IMR-90 (cell line): Measurements from ENCODE around the gene ADAMTS17. TPM values are rescaled to one million over a fixed set of nuclear protein-coding genes. Genes with fewer than 3 reads are reported as not detected.
"Not testable (repeated sequence)": the region's sequence is repeated elsewhere in the genome, so short reads cannot be mapped to it uniquely, and the experiment has no call there.

Source experiments
- ATAC-seq: fragments of 200-7000 bp; cut with Tn5 transposase; 2 replicates; pipeline ENCODE4 v1.9.1; 2020; ENCODE audit warnings: low read depth, mild to moderate bottlenecking, moderate library complexity
- BruUV-seq: library from RNA; stranded (reverse); fragments of 400-500 nt; replicated peaks from 2 replicates; lab custom pipeline; 2021; lab: Mats Ljungman, UMichigan
- CTCF ChIA-PET: fragments of 300-600 bp; formaldehyde crosslinking; extraction: SDS; loops from one replicate; lab custom pipeline; 2021; ENCODE audit warnings: antibody characterized with exemption; lab: Yijun Ruan, JAX
- POLR2A ChIA-PET: fragments of 300-600 bp; sonication (Branson Sonifier 250); formaldehyde crosslinking; loops from one replicate; lab custom pipeline; 2022; ENCODE audit warnings: antibody characterized with exemption; ENCODE audit not compliant: unreplicated experiment; lab: Charles Lee
- DNase-seq: peaks from one replicate; pipeline ENCODE4 v3.0.0; 2013
- H2AFZ ChIP-seq: replicated peaks from 2 replicates; pipeline ENCODE3; 2013; ENCODE audit warnings: low read length, mild to moderate bottlenecking; ENCODE audit not compliant: poor library complexity
- H2AK5ac ChIP-seq: 2 replicates; pipeline ENCODE4 v1.6.1; 2013; ENCODE audit warnings: low read depth, low read length, inconsistent platforms
- H2AK9ac ChIP-seq: replicated peaks from 2 replicates; pipeline ENCODE3; 2013; ENCODE audit warnings: mild to moderate bottlenecking, low read depth, low read length, moderate library complexity; ENCODE audit not compliant: poor library complexity
- H2BK120ac ChIP-seq: 2 replicates; pipeline ENCODE4 v1.6.1; 2013; ENCODE audit warnings: low read depth, low read length, inconsistent platforms
- H2BK15ac ChIP-seq: 3 replicates; pipeline ENCODE4 v1.6.1; 2013; ENCODE audit warnings: low read depth, low read length, inconsistent platforms
- H2BK20ac ChIP-seq: 2 replicates; pipeline ENCODE4 v1.6.1; 2013; ENCODE audit warnings: low read depth, mild to moderate bottlenecking, inconsistent platforms, low read length, moderate library complexity
- H2BK5ac ChIP-seq: 2 replicates; pipeline ENCODE4 v1.6.1; 2013; ENCODE audit warnings: mild to moderate bottlenecking, low read depth, low read length, inconsistent platforms; ENCODE audit not compliant: poor library complexity, severe bottlenecking
- H3K14ac ChIP-seq: replicated peaks from 2 replicates; pipeline ENCODE4 v1.6.1; 2013; ENCODE audit warnings: low read depth, low read length, inconsistent platforms
- H3K18ac ChIP-seq: 2 replicates; pipeline ENCODE4 v1.6.1; 2013; ENCODE audit warnings: low read depth, low read length, control low read depth
- H3K23ac ChIP-seq: 2 replicates; pipeline ENCODE4 v1.6.1; 2013; ENCODE audit warnings: low read depth, low read length, inconsistent platforms
- H3K27ac ChIP-seq: 2 replicates; pipeline ENCODE4 v1.5.1; 2013; ENCODE audit warnings: mild to moderate bottlenecking, control low read depth, low read length; ENCODE audit not compliant: insufficient read depth
- H3K27me3 ChIP-seq: 2 replicates; pipeline ENCODE4 v1.6.1; 2013; ENCODE audit warnings: low read length; ENCODE audit not compliant: control insufficient read depth, insufficient read depth
- H3K36me3 ChIP-seq: 2 replicates; pipeline ENCODE4 v1.6.1; 2013; ENCODE audit warnings: low read length, mixed read lengths; ENCODE audit not compliant: control insufficient read depth, insufficient read depth
- H3K4ac ChIP-seq: 2 replicates; pipeline ENCODE4 v1.6.1; 2013; ENCODE audit warnings: low read depth, low read length, inconsistent platforms
- H3K4me1 ChIP-seq: 2 replicates; pipeline ENCODE4 v1.6.1; 2013; ENCODE audit warnings: low read length, mixed read lengths; ENCODE audit not compliant: control insufficient read depth, insufficient read depth
- H3K4me2 ChIP-seq: 2 replicates; pipeline ENCODE4 v1.6.1; 2013; ENCODE audit warnings: low read depth, mild to moderate bottlenecking, control low read depth, low read length, moderate library complexity
- H3K4me3 ChIP-seq: 2 replicates; pipeline ENCODE4 v1.5.1; 2013; ENCODE audit warnings: low read depth, mild to moderate bottlenecking, control low read depth, low read length, moderate library complexity; ENCODE audit not compliant: insufficient read depth
- H3K56ac ChIP-seq: 2 replicates; pipeline ENCODE4 v1.6.1; 2013; ENCODE audit warnings: low read length, inconsistent platforms; ENCODE audit not compliant: insufficient read depth; ENCODE audit errors: extremely low read depth
- H3K79me1 ChIP-seq, 2 experiments: 2 replicates each; pipeline ENCODE4 v1.6.1; 2013; ENCODE audit warnings: low read length in 2 of 2, inconsistent platforms in 1 of 2, low read depth in 1 of 2
- H3K9ac ChIP-seq: 2 replicates; pipeline ENCODE4 v1.6.1; 2013; ENCODE audit warnings: low read depth, low read length, control low read depth
- H3K9me1 ChIP-seq: 2 replicates; pipeline ENCODE4 v1.6.1; 2013; ENCODE audit warnings: low read length, inconsistent platforms; ENCODE audit not compliant: insufficient read depth
- H3K9me3 ChIP-seq: 2 replicates; pipeline ENCODE4 v1.6.1; 2013; ENCODE audit warnings: low read length; ENCODE audit not compliant: control insufficient read depth, insufficient read depth
- H4K20me1 ChIP-seq: 2 replicates; pipeline ENCODE4 v1.6.1; 2013; ENCODE audit warnings: low read length, inconsistent platforms; ENCODE audit not compliant: insufficient read depth
- H4K5ac ChIP-seq: 2 replicates; pipeline ENCODE4 v1.6.1; 2013; ENCODE audit warnings: mild to moderate bottlenecking, low read depth, low read length, control low read depth
- H4K8ac ChIP-seq, 2 experiments: 2 replicates each; pipeline ENCODE4 v1.6.1; 2013; ENCODE audit warnings: low read depth in 2 of 2, low read length in 2 of 2, control low read depth in 1 of 2, inconsistent platforms in 1 of 2
- H4K91ac ChIP-seq: 2 replicates; pipeline ENCODE4 v1.6.1; 2013; ENCODE audit warnings: low read depth, low read length, inconsistent platforms; ENCODE audit not compliant: insufficient read depth
- BHLHE40 ChIP-seq: fragments of 150-350 bp; IDR thresholded peaks from 2 replicates; pipeline ENCODE4 v1.6.1; 2016; ENCODE audit warnings: mild to moderate bottlenecking, low read depth, low read length
- CHD1 ChIP-seq: IDR thresholded peaks from 2 replicates; pipeline ENCODE4 v1.6.1; 2012; ENCODE audit warnings: low read depth, low read length, improper control_type of control experiment
- FOS ChIP-seq: fragments of 150-350 bp; IDR thresholded peaks from 2 replicates; pipeline ENCODE4 v1.6.1; 2016; ENCODE audit warnings: low read depth, low read length
- MAFK ChIP-seq: IDR thresholded peaks from 2 replicates; pipeline ENCODE4 v1.6.1; 2012; ENCODE audit warnings: low read depth, low read length, improper control_type of control experiment
- MAZ ChIP-seq: IDR thresholded peaks from 2 replicates; pipeline ENCODE4 v1.6.1; 2012; ENCODE audit warnings: low read depth, mild to moderate bottlenecking, low read length, improper control_type of control experiment, moderate library complexity, borderline replicate concordance
- NFE2L2 ChIP-seq: fragments of 150-350 bp; IDR thresholded peaks from 2 replicates; pipeline ENCODE4 v1.6.1; 2016; ENCODE audit warnings: low read depth, mild to moderate bottlenecking, low read length
- POLR2A ChIP-seq: IDR thresholded peaks from 2 replicates; pipeline ENCODE4 v1.6.1; 2012; ENCODE audit warnings: mild to moderate bottlenecking, low read depth, low read length
- RCOR1 ChIP-seq: IDR thresholded peaks from 2 replicates; pipeline ENCODE4 v1.6.1; 2012; ENCODE audit warnings: mild to moderate bottlenecking, low read length, improper control_type of control experiment; ENCODE audit not compliant: insufficient replicate concordance
- WGBS, 2 experiments: methylation state at CpG; one replicate each; pipeline versions ENCODE4 v1.1.5 to v1.1.7; 2013; ENCODE audit warnings: missing lambda C conversion rate in 2 of 2; ENCODE audit not compliant: insufficient read length in 1 of 2; ENCODE audit errors: extremely low coverage in 2 of 2; 5-methylcytosine and 5-hydroxymethylcytosine counted together
- dilution Hi-C: fragments of 300-500 bp; cut with HindIII; formaldehyde crosslinking; loops from one replicate; pipeline ENCODE4 v1.14.3; 2018; ENCODE audit warnings: low sequenced_read_pairs; ENCODE audit not compliant: unreplicated experiment
- in situ Hi-C: fragments of 300-500 bp; cut with MboI; formaldehyde crosslinking; loops from 3 replicates; pipeline ENCODE4 v1.14.3; 2019; ENCODE audit warnings: low sequenced_read_pairs, inconsistent platforms, mixed read lengths
- intact Hi-C: fragments of 100-400 bp; cut with micrococcal nuclease; formaldehyde crosslinking; loops from 2 replicates; pipeline ENCODE4 v1.10.0; 2022
- polyA plus RNA-seq, 3 experiments: library from polyadenylated mRNA; depleted of rRNA; stranded (reverse); fragments of >200 nt; gene quantifications; 2 replicates each; pipeline ENCODE4 v1.2.3, GENCODE V29; 2012; ENCODE audit warnings: low replicate concordance in 1 of 3
- total RNA-seq: library from RNA; depleted of rRNA; stranded (reverse); fragments of >200 nt; gene quantifications from 2 replicates; pipeline ENCODE4 v1.2.3, GENCODE V29; 2012
- TF ChIP-seq, protein P1 (sequence below): fragments of 150-350 bp; IDR thresholded peaks from 2 replicates; pipeline ENCODE4 v1.6.1; 2016; ENCODE audit warnings: low read depth, mild to moderate bottlenecking, low read length, moderate library complexity, borderline replicate concordance

ADAMTS17 gene
- total and polyA plus RNA-seq, 2 of the 4 experiments (the other 2 are of a cell fraction) = 0.03 TPM; not detected in 1

DNA sequence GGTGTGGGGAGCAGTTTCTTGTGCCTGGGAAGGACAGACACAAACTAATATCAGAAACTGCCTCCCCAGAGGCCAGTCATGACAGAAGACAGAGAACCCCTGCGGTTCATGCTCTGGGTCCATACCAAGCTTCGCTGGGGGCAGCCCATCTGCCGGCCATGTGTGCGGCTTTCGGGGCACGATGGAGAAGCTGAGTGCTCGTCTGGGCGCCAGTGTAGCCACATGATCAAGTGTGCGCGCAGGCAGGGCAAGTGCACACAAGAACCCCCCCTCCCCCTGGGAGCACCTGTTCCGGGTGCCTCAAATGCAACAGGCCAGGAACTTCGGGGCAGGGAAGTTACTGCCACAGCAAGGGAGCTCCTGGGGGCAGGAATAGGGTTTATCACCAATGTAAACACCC is 1.8 kb downstream of the ADAMTS17 start:
- no TSS peak for BruUV-seq
- DNase-seq (no peak), ATAC-seq (no peak)
- no peak overlapping the region for H4K91ac ChIP-seq
- H2AFZ ChIP-seq = no peak overlapping the region
- H3K4me2 ChIP-seq = no peak overlapping the region
- ChIA-PET CTCF (no interaction called here), POLR2A (no interaction called here)
- no peak overlapping the region for H3K56ac ChIP-seq
- TF ChIP-seq, protein P1, sequence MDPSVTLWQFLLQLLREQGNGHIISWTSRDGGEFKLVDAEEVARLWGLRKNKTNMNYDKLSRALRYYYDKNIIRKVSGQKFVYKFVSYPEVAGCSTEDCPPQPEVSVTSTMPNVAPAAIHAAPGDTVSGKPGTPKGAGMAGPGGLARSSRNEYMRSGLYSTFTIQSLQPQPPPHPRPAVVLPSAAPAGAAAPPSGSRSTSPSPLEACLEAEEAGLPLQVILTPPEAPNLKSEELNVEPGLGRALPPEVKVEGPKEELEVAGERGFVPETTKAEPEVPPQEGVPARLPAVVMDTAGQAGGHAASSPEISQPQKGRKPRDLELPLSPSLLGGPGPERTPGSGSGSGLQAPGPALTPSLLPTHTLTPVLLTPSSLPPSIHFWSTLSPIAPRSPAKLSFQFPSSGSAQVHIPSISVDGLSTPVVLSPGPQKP = no peak
- no peak for TF ChIP-seq CHD1
- TF ChIP-seq MAFK = no peak
- TF ChIP-seq FOS = no peak
- no peak for TF ChIP-seq NFE2L2
- no peak for TF ChIP-seq RCOR1
- TF ChIP-seq MAZ = no peak
- no peak for TF ChIP-seq BHLHE40
- TF ChIP-seq POLR2A = no peak
- WGBS, 2 experiments = no CpG with 5 or more reads among the region's 12 CpGs
- no peak overlapping the region for H3K23ac ChIP-seq
- dilution Hi-C loops = no loop called here
- intact Hi-C loops = no loop called here
- H3K4me3 ChIP-seq = no peak overlapping the region
- H3K27me3 ChIP-seq = peaks cover 8% of the 10 kb centered on the region
- H2AK9ac ChIP-seq = no peak overlapping the region
- no peaks in the 10 kb centered on the region for H4K20me1 ChIP-seq
- 0 out of 2 replicates have a peak, but pooled peaks cover 3% of the 10 kb centered on the region for H3K9me3 ChIP-seq
- no peak overlapping the region for H3K4ac ChIP-seq
- H4K8ac ChIP-seq = no peak overlapping the region
- H3K9me1 ChIP-seq = no peaks in the 10 kb centered on the region
- H2BK120ac ChIP-seq = no peak overlapping the region
- H3K79me1 ChIP-seq = no peaks in the 10 kb centered on the region
- no peaks in the 10 kb centered on the region for H3K36me3 ChIP-seq
- in situ Hi-C loops = no loop called here
- H2AK5ac ChIP-seq = no peak overlapping the region
- H2BK20ac ChIP-seq = no peak overlapping the region
- no peaks in the 10 kb centered on the region for H3K4me1 ChIP-seq
- H2BK15ac ChIP-seq = no peak overlapping the region
- H2BK5ac ChIP-seq = no peak overlapping the region
- H3K9ac ChIP-seq = no peak overlapping the region
- no peak overlapping the region for H3K18ac ChIP-seq
- H3K27ac ChIP-seq = no peak overlapping the region
- H4K5ac ChIP-seq = no peak overlapping the region
- H3K14ac ChIP-seq = no peak overlapping the region

DNA sequence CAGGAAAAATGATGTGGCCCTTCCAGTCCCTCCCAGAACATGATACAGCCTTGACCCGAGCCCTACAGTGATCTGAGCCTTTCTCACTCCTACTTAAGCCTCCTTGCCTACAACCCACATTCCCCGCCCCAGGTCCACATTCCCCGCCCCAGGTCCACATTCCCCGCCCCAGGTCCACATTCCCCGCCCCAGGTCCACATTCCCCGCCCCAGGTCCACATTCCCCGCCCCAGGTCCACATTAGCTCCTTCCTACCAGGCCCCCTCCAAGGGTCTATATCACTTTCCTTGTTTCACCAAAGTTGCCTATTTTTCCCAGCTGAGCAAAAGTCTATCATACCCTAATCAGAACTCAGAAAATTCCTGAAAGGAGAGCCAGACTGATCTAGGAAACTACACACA is 2.3 kb downstream of the ADAMTS17 start:
- H4K20me1 ChIP-seq, H3K4me3 ChIP-seq, H3K9ac ChIP-seq, POLR2A ChIA-PET, H3K4ac ChIP-seq, BruUV-seq, H2BK120ac ChIP-seq, dilution Hi-C loops, H4K5ac ChIP-seq, H3K9me3 ChIP-seq, H3K23ac ChIP-seq, DNase-seq, H2BK5ac ChIP-seq, H2AK9ac ChIP-seq, H3K18ac ChIP-seq, H2BK20ac ChIP-seq, H3K4me1 ChIP-seq, H2AFZ ChIP-seq, intact Hi-C loops, H3K27me3 ChIP-seq, H2BK15ac ChIP-seq, H3K9me1 ChIP-seq, in situ Hi-C loops, ATAC-seq, H3K36me3 ChIP-seq, H3K4me2 ChIP-seq, H3K56ac ChIP-seq, H3K27ac ChIP-seq, H2AK5ac ChIP-seq, H4K91ac ChIP-seq, H3K14ac ChIP-seq, H3K79me1 ChIP-seq, H4K8ac ChIP-seq: not testable (repeated sequence)
- CTCF ChIA-PET = interaction anchor here (1.6 kb wide), 1 partner anchor 10 kb away, joined by 8 read pairs; no protein-coding TSS in a partner anchor
- WGBS, 2 experiments = 20% methylated on average over 1 of the region's 7 CpGs; no CpG with 5 or more reads in 1 of the 2 experiments
